B cell (primary cell): ENCODE measurements around the gene FBXL14.

Source experiments
- EZH2 ChIP-seq: IDR thresholded peaks from 2 replicates; pipeline ENCODE4 v1.6.1; 2012; ENCODE audit warnings: borderline replicate concordance, low read depth, mild to moderate bottlenecking, moderate library complexity, low read length; ENCODE audit not compliant: insufficient read depth, poor library complexity, severe bottlenecking
- TF ChIP-seq, protein P1 (sequence below): fragments of 200-600 bp; IDR thresholded peaks from one replicate; pipeline ENCODE4 v1.8.0; 2022; ENCODE audit warnings: antibody characterized with exemption, mild to moderate bottlenecking

DNA sequence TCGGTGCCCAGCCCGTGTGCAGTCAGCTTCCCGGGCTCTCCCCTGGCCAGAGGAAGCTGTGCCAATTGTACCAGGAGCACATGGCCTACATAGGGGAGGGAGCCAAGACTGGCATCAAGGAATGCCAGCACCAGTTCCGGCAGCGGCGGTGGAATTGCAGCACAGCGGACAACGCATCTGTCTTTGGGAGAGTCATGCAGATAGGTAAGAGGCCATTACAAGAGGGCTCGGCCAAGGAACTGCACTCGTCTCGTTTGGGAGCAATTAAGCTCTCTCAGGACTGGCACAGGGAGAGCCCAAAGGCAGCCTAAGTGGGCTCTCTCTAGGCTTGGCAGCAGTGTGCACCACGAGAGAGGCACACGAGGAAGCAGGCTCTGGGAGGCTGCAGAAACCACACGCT is 38.3 kb upstream of the FBXL14 start:
- TF ChIP-seq, protein P1, sequence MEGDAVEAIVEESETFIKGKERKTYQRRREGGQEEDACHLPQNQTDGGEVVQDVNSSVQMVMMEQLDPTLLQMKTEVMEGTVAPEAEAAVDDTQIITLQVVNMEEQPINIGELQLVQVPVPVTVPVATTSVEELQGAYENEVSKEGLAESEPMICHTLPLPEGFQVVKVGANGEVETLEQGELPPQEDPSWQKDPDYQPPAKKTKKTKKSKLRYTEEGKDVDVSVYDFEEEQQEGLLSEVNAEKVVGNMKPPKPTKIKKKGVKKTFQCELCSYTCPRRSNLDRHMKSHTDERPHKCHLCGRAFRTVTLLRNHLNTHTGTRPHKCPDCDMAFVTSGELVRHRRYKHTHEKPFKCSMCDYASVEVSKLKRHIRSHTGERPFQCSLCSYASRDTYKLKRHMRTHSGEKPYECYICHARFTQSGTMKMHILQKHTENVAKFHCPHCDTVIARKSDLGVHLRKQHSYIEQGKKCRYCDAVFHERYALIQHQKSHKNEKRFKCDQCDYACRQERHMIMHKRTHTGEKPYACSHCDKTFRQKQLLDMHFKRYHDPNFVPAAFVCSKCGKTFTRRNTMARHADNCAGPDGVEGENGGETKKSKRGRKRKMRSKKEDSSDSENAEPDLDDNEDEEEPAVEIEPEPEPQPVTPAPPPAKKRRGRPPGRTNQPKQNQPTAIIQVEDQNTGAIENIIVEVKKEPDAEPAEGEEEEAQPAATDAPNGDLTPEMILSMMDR = no peak
- no peak for TF ChIP-seq EZH2
